Measurements from ENCODE around the gene KPNA3.

DNA sequence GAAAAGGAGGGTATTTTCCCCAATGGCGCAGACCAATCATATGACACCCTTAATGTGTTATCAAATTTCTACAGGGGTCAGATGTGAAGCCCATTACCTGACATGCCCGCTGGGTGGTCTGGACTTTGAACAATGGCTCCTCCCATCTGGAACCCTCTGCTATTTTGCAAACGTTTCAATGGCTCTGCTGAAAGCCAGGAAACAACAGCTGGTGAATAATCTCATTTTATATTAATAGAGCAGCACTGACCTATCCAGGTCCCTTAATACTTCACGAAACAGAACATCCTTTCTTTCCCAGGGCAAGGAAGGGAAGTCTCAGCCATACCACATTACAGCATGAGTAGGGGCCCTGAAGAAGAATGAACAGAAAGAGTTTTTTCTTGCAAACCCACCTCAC lies 20.3 kb upstream of the KPNA3 start:
- TF ChIP-seq, protein P1, sequence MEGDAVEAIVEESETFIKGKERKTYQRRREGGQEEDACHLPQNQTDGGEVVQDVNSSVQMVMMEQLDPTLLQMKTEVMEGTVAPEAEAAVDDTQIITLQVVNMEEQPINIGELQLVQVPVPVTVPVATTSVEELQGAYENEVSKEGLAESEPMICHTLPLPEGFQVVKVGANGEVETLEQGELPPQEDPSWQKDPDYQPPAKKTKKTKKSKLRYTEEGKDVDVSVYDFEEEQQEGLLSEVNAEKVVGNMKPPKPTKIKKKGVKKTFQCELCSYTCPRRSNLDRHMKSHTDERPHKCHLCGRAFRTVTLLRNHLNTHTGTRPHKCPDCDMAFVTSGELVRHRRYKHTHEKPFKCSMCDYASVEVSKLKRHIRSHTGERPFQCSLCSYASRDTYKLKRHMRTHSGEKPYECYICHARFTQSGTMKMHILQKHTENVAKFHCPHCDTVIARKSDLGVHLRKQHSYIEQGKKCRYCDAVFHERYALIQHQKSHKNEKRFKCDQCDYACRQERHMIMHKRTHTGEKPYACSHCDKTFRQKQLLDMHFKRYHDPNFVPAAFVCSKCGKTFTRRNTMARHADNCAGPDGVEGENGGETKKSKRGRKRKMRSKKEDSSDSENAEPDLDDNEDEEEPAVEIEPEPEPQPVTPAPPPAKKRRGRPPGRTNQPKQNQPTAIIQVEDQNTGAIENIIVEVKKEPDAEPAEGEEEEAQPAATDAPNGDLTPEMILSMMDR (IDR thresholded peaks at IDR 0.05) = no peak
- no peak for TF ChIP-seq POLR2A (IDR thresholded peaks at IDR 0.05)
